Activated B cell treated with CpG ODN at 0.5 μM for 24 hours (primary cell): ENCODE measurements around the gene UGT1A5. TPM values are rescaled to one million over a fixed set of nuclear protein-coding genes. Genes with fewer than 3 reads are reported as not detected.

Source experiments
- ATAC-seq: fragments of 200-7000 bp; cut with Tn5 transposase; one replicate; pipeline ENCODE4 v1.10.0; 2021; ENCODE audit warnings: low read depth, mild to moderate bottlenecking, moderate library complexity
- CTCF ChIA-PET: fragments of 350-600 bp; sonication (Branson Sonifier 250); formaldehyde crosslinking; loops from one replicate; lab custom pipeline; 2021; ENCODE audit warnings: antibody characterized with exemption; lab: Charles Lee
- POLR2A ChIA-PET: fragments of 350-600 bp; sonication (Branson Sonifier 250); formaldehyde crosslinking; loops from one replicate; lab custom pipeline; 2021; ENCODE audit warnings: antibody characterized with exemption; lab: Charles Lee
- DNase-seq: peaks from one replicate; pipeline ENCODE4 v3.0.0; 2022
- H3K27ac Mint-ChIP-seq: one replicate; pipeline ENCODE4 v1.8.0; 2020; ENCODE audit warnings: mixed read lengths
- H3K27me3 Mint-ChIP-seq: one replicate; pipeline ENCODE4 v1.8.0; 2021; ENCODE audit warnings: mixed read lengths
- H3K36me3 Mint-ChIP-seq: one replicate; pipeline ENCODE4 v1.8.0; 2021; ENCODE audit warnings: low read depth, mixed read lengths
- H3K4me1 Mint-ChIP-seq: one replicate; pipeline ENCODE4 v1.8.0; 2021; ENCODE audit warnings: mixed read lengths
- H3K4me3 Mint-ChIP-seq: one replicate; pipeline ENCODE4 v1.8.0; 2020; ENCODE audit warnings: mild to moderate bottlenecking, mixed read lengths
- H3K9me3 Mint-ChIP-seq: one replicate; pipeline ENCODE4 v1.8.0; 2020; ENCODE audit warnings: mixed read lengths
- intact Hi-C: fragments of 100-400 bp; cut with micrococcal nuclease; formaldehyde crosslinking; loops from one replicate; pipeline ENCODE4 v1.15.1; 2024
- total RNA-seq: library from RNA; stranded (reverse); gene quantifications from 2 replicates; pipeline ENCODE4 v1.2.3, GENCODE V29; 2022
- TF ChIP-seq, protein P1 (sequence below): fragments of 200-600 bp; IDR thresholded peaks from one replicate; pipeline ENCODE4 v1.8.0; 2022; ENCODE audit warnings: antibody characterized with exemption, mild to moderate bottlenecking

Gene UGT1A5
- total RNA-seq, 1 donor from 2014 or later, result not detected

- TF ChIP-seq, protein P1, sequence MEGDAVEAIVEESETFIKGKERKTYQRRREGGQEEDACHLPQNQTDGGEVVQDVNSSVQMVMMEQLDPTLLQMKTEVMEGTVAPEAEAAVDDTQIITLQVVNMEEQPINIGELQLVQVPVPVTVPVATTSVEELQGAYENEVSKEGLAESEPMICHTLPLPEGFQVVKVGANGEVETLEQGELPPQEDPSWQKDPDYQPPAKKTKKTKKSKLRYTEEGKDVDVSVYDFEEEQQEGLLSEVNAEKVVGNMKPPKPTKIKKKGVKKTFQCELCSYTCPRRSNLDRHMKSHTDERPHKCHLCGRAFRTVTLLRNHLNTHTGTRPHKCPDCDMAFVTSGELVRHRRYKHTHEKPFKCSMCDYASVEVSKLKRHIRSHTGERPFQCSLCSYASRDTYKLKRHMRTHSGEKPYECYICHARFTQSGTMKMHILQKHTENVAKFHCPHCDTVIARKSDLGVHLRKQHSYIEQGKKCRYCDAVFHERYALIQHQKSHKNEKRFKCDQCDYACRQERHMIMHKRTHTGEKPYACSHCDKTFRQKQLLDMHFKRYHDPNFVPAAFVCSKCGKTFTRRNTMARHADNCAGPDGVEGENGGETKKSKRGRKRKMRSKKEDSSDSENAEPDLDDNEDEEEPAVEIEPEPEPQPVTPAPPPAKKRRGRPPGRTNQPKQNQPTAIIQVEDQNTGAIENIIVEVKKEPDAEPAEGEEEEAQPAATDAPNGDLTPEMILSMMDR, result no peak
- no peak for DNase-seq
- intact Hi-C loops, result no loop called here
- no peaks in the 10 kb centered on the region for H3K4me1 Mint-ChIP-seq
- ATAC-seq, result no peak
- no peaks in the 10 kb centered on the region for H3K36me3 Mint-ChIP-seq
- H3K9me3 Mint-ChIP-seq, result no peaks in the 10 kb centered on the region
- POLR2A ChIA-PET, result no interaction called here
- peaks cover 27% of the 10 kb centered on the region for H3K27me3 Mint-ChIP-seq
- CTCF ChIA-PET, result no interaction called here
- no peak overlapping the region for H3K27ac Mint-ChIP-seq
- H3K4me3 Mint-ChIP-seq, result no peak overlapping the region
Observed at GRCh38 chr2:233672886-233673285, 39.8 kb upstream of the UGT1A5 start.

DNA sequence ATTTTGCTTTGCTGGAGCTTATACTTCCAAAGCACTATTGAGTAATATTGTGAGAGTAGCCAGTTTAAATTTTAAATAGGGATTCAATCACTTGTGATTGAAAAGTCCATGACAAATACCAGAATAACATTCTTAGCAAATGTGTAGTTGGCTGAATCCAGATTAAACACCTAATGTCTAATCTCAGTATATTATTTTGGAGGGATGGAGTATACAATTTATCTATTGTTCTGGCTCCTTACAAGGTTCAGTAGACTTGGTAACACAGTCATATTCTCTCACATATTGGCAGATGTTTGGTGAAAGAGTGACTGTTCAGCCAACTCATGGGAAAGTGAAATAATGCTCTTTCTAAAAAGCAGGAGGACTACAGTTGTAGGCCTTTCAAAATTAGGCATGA, 38.8 kb upstream of the UGT1A5 start:
- ATAC-seq (no peak), DNase-seq (no peak)
- Mint-ChIP-seq H3K27me3 (peaks cover 19% of the 10 kb centered on the region), H3K9me3 (no peaks in the 10 kb centered on the region), H3K4me1 (no peaks in the 10 kb centered on the region), H3K27ac (no peak overlapping the region), H3K4me3 (no peak overlapping the region), H3K36me3 (no peaks in the 10 kb centered on the region)
- CTCF ChIA-PET, result no interaction called here
- TF ChIP-seq, protein P1, result no peak
- POLR2A ChIA-PET, result no interaction called here
- intact Hi-C loops, result no loop called here

- DNase-seq, result no peak
- TF ChIP-seq, protein P1, result no peak
- H3K27ac Mint-ChIP-seq, result no peak overlapping the region
- no peaks in the 10 kb centered on the region for H3K9me3 Mint-ChIP-seq
- no peaks in the 10 kb centered on the region for H3K4me1 Mint-ChIP-seq
- no peak for ATAC-seq
- peaks cover 19% of the 10 kb centered on the region for H3K27me3 Mint-ChIP-seq
- no peaks in the 10 kb centered on the region for H3K36me3 Mint-ChIP-seq
- intact Hi-C loops, result no loop called here
- no peak overlapping the region for H3K4me3 Mint-ChIP-seq
- POLR2A ChIA-PET, result no interaction called here
- CTCF ChIA-PET, result no interaction called here
Observed at GRCh38 chr2:233674314-233674713, 38.4 kb upstream of the UGT1A5 start.

GRCh38 chr2:233674995-233675394, 37.7 kb upstream of the UGT1A5 start:
- TF ChIP-seq, protein P1, result no peak
- Mint-ChIP-seq H3K27ac (no peak overlapping the region), H3K36me3 (no peaks in the 10 kb centered on the region), H3K27me3 (peaks cover 20% of the 10 kb centered on the region), H3K9me3 (no peaks in the 10 kb centered on the region), H3K4me3 (no peak overlapping the region), H3K4me1 (no peaks in the 10 kb centered on the region)
- no peak for DNase-seq
- intact Hi-C loops, result no loop called here
- no peak for ATAC-seq
- CTCF ChIA-PET, result no interaction called here
- POLR2A ChIA-PET, result no interaction called here

GRCh38 chr2:233676046-233676445, 36.7 kb upstream of the UGT1A5 start:
- TF ChIP-seq, protein P1, result no peak
- POLR2A ChIA-PET, result no interaction called here
- no peak for ATAC-seq
- Mint-ChIP-seq H3K27me3 (peaks cover 15% of the 10 kb centered on the region), H3K36me3 (no peaks in the 10 kb centered on the region), H3K4me1 (no peaks in the 10 kb centered on the region), H3K4me3 (no peak overlapping the region), H3K9me3 (no peaks in the 10 kb centered on the region), H3K27ac (no peak overlapping the region)
- CTCF ChIA-PET, result no interaction called here
- intact Hi-C loops, result no loop called here
- DNase-seq, result no peak
